Spleen (tissue), 11 donors: ENCODE measurements around the gene SHMT2. TPM values are rescaled to one million over a fixed set of nuclear protein-coding genes. Genes with fewer than 3 reads are reported as not detected.
A peak's percentile ranks its signal among the peaks of the same experiment; 100 is the strongest.

Experiments used
- DNase-seq: peaks from one replicate; pipeline ENCODE4 v3.0.0-alpha.2; 2020
- H3K27ac ChIP-seq, 8 donors: fragments of 200-600 bp; sonication (generic) in 7 of 8; 1 replicate in 4 of 8; 2 replicates in 4 of 8; pipeline versions ENCODE4 v1.5.0 to v1.8.0; 2016 to 2021; ENCODE audit warnings: inconsistent platforms in 4 of 8, mild to moderate bottlenecking in 4 of 8, moderate library complexity in 1 of 8
- H3K27me3 ChIP-seq, 7 donors: fragments of 200-600 bp; sonication (generic) in 6 of 7; replicated peaks in 1 of 7; 1 replicate in 4 of 7; 2 replicates in 3 of 7; pipeline versions ENCODE4 v1.5.0 to v1.8.0; 2016 to 2021; ENCODE audit warnings: inconsistent platforms in 3 of 7, mild to moderate bottlenecking in 1 of 7
- H3K36me3 ChIP-seq, 6 donors: fragments of 200-600 bp; sonication (generic) in 5 of 6; 1 replicate in 4 of 6; 2 replicates in 2 of 6; pipeline versions ENCODE4 v1.5.0 to v1.8.0; 2016 to 2021; ENCODE audit warnings: inconsistent platforms in 2 of 6
- H3K4me1 ChIP-seq, 6 donors: fragments of 200-600 bp; sonication (generic) in 5 of 6; 1 replicate in 3 of 6; 2 replicates in 3 of 6; pipeline versions ENCODE4 v1.5.0 to v1.8.0; 2016 to 2021; ENCODE audit warnings: inconsistent platforms in 3 of 6
- H3K4me3 ChIP-seq, 8 donors: fragments of 200-600 bp; sonication (generic) in 7 of 8; 1 replicate in 4 of 8; 2 replicates in 4 of 8; pipeline versions ENCODE4 v1.5.0 to v1.8.0; 2016 to 2021; ENCODE audit warnings: inconsistent platforms in 4 of 8, mild to moderate bottlenecking in 4 of 8, moderate library complexity in 2 of 8
- H3K9me3 ChIP-seq, 8 donors: fragments of 200-600 bp; sonication (generic) in 7 of 8; 1 replicate in 4 of 8; 2 replicates in 4 of 8; pipeline versions ENCODE4 v1.5.0 to v1.8.0; 2016 to 2021; ENCODE audit warnings: inconsistent platforms in 4 of 8
- CTCF ChIP-seq, 11 experiments: fragments of 200-600 bp in 7 of 11; fragments of 450-650 bp in 4 of 11; sonication (generic) in 4 of 11; IDR thresholded peaks in 8 of 11; conservative IDR thresholded peaks in 3 of 11; 1 replicate in 7 of 11; 2 replicates in 4 of 11; pipeline versions ENCODE4 v1.4.0 to v1.8.0; 2016 to 2021; ENCODE audit warnings: antibody characterized with exemption in 11 of 11, inconsistent platforms in 4 of 11, mild to moderate bottlenecking in 1 of 11
- POLR2A ChIP-seq, 3 donors: fragments of 450-650 bp; IDR thresholded peaks; one replicate each; pipeline ENCODE4 v1.5.1; 2017; ENCODE audit warnings: antibody characterized with exemption in 3 of 3, mild to moderate bottlenecking in 1 of 3
- POLR2AphosphoS5 ChIP-seq, 3 donors: sonication (generic); formaldehyde crosslinking; IDR thresholded peaks; one replicate each; pipeline ENCODE4 v1.5.1; 2017; ENCODE audit warnings: antibody characterized with exemption in 3 of 3
- WGBS, 5 donors: extraction: QIAGEN DNeasy Blood & Tissue Kit in 3 of 5; methylation state at CpG; one replicate each; pipeline versions ENCODE4 v1.1.5 to v1.1.7; 2013 to 2018; 5-methylcytosine and 5-hydroxymethylcytosine counted together
- intact Hi-C: fragments of 100-400 bp; cut with DNase I; formaldehyde crosslinking; loops from one replicate; pipeline ENCODE4 v1.15.0; 2023; ENCODE audit warnings: low total_unique reads
- polyA plus RNA-seq, 3 donors: library from polyadenylated mRNA; stranded (reverse); fragments of 200-250 nt; gene quantifications; one replicate each; pipeline ENCODE4 v1.2.1, GENCODE V29; 2013
- total RNA-seq, 7 donors: library from RNA; depleted of rRNA in 3 of 7; stranded (reverse); fragments of >200 nt in 3 of 7; fragmentation: NEBNext Ultra II Directional in 4 of 7; extraction: Animal tissue kit (Norgen Biotek cat#: 25700) in 4 of 7; gene quantifications; one replicate each; pipeline versions ENCODE4 v1.1.0 to v1.2.1, GENCODE V29; 2016 to 2021
- donor health status: healthy with polysubstance abuse.
- donor health status: DM: no; HTN: no; CAD: no; lungs with moderate emphysema.
- donor health status: DM: no; HTN: no; CAD: no.
- donor health status: Bipolar disorder and iron deficiency.
- donor health status: healthy.
- donor health status: DM: no; HTN: no; CAD: no.
- donor health status: DM: yes; HTN: yes; CAD: no.

SHMT2 gene
- total and polyA plus RNA-seq, 10 donors = 47.3 to 86.6 (median 62.9) TPM

- Histone ChIP-seq H3K36me3 (peaks cover 0 to 37% (median 6%) of the 10 kb centered on the region in 6 donors), H3K4me3 (no peak overlapping the region), H3K27me3 (peaks cover 0 to 74% (median 59%) of the 10 kb centered on the region in 7 donors), H3K27ac (no peak overlapping the region), H3K4me1 (peaks cover 21 to 56% (median 46%) of the 10 kb centered on the region in 6 donors), H3K9me3 (no peaks in the 10 kb centered on the region)
- intact Hi-C loops = no loop called here
- peak; percentile 86 for DNase-seq
- peak; percentile 56 to 88 (median 72) for TF ChIP-seq CTCF (IDR thresholded peaks at IDR 0.05 in 8 of 11, conservative IDR thresholded peaks at IDR 0.05 in 3 of 11)
- TF ChIP-seq POLR2AphosphoS5 (IDR thresholded peaks at IDR 0.05) = peak in 1 of 3 donors; percentile 38
- TF ChIP-seq POLR2A (IDR thresholded peaks at IDR 0.05) = no peak
- WGBS, 5 donors = 2 to 4% (median 3%) methylated on average over 14 of the region's 14 CpGs
These were observed 15.1 kb upstream of the SHMT2 start for GRCh38 chr12:57214398-57214781.

- 33 to 42% (median 36%) methylated on average over 11 of the region's 11 CpGs for WGBS, 5 donors
- Histone ChIP-seq H3K9me3 (no peaks in the 10 kb centered on the region), H3K4me3 (no peak overlapping the region), H3K36me3 (peaks cover 0 to 30% (median 1%) of the 10 kb centered on the region in 6 donors), H3K27ac (no peak overlapping the region), H3K27me3 (peaks cover 0 to 81% (median 66%) of the 10 kb centered on the region in 7 donors), H3K4me1 (peaks cover 21 to 59% (median 47%) of the 10 kb centered on the region in 6 donors)
- intact Hi-C loops = no loop called here
- DNase-seq = no peak
- TF ChIP-seq POLR2A (IDR thresholded peaks at IDR 0.05) (no peak), POLR2AphosphoS5 (IDR thresholded peaks at IDR 0.05) (no peak), CTCF (IDR thresholded peaks at IDR 0.05 in 8 of 11, conservative IDR thresholded peaks at IDR 0.05 in 3 of 11) (no peak)
These were observed 14.4 kb upstream of the SHMT2 start for GRCh38 chr12:57215065-57215464.

GRCh38 chr12:57215668-57216013 is 13.9 kb upstream of the SHMT2 start:
- Histone ChIP-seq H3K27ac (no peak overlapping the region), H3K27me3 (peaks cover 0 to 86% (median 72%) of the 10 kb centered on the region in 7 donors), H3K4me1 (peaks cover 21 to 63% (median 49%) of the 10 kb centered on the region in 6 donors), H3K4me3 (peak overlapping the region in 7 of 8 donors; percentile 38 to 74 (median 49)), H3K9me3 (no peaks in the 10 kb centered on the region), H3K36me3 (peaks cover 0 to 24% (median 0%) of the 10 kb centered on the region in 6 donors)
- intact Hi-C loops = loop anchor here (2.0 kb wide), 1 partner anchor 23 kb away; no protein-coding TSS in a partner anchor
- 15 to 23% (median 18%) methylated on average over 7 of the region's 7 CpGs for WGBS, 5 donors
- no peak for DNase-seq
- TF ChIP-seq POLR2AphosphoS5 (IDR thresholded peaks at IDR 0.05) = no peak
- no peak for TF ChIP-seq POLR2A (IDR thresholded peaks at IDR 0.05)
- TF ChIP-seq CTCF (IDR thresholded peaks at IDR 0.05 in 8 of 11, conservative IDR thresholded peaks at IDR 0.05 in 3 of 11) = no peak

GRCh38 chr12:57216014-57216911 is 13.2 kb upstream of the SHMT2 start, which contains the start of gene NXPH4:
TSS of gene NXPH4 (plus strand) at chr12:57216794. CDS start at chr12:57216970, 176 bp downstream.
- Histone ChIP-seq H3K36me3 (peaks cover 0 to 18% (median 0%) of the 10 kb centered on the region in 6 donors), H3K4me3 (peak within 1 kb of the TSS; percentile 27 to 74 (median 48)), H3K27ac (peak within 1 kb of the TSS in 1 of 8 donors; percentile 50), H3K4me1 (peaks cover 21 to 68% (median 50%) of the 10 kb centered on the region in 6 donors), H3K27me3 (peaks cover 0 to 93% (median 78%) of the 10 kb centered on the region in 7 donors), H3K9me3 (no peaks in the 10 kb centered on the region)
- WGBS, 5 donors = 1 to 2% (median 1%) methylated on average over 12 to 102 of the region's 102 CpGs
- intact Hi-C loops = loop anchor here (2.0 kb wide), 1 partner anchor 23 kb away; no protein-coding TSS in a partner anchor
- peak; percentile 83 for DNase-seq
- TF ChIP-seq CTCF (IDR thresholded peaks at IDR 0.05 in 8 of 11, conservative IDR thresholded peaks at IDR 0.05 in 3 of 11) = no peak
- TF ChIP-seq POLR2AphosphoS5 (IDR thresholded peaks at IDR 0.05) = peak in 1 of 3 donors; percentile 31
- no peak for TF ChIP-seq POLR2A (IDR thresholded peaks at IDR 0.05)
